ENCODE results near the gene USH1C. TPM values are rescaled to one million over a fixed set of nuclear protein-coding genes. Genes with fewer than 3 reads are reported as not detected.

The USH1C gene
- total RNA-seq, 1 experiment from 2014 or later = not detected

GRCh38 chr11:17526326-17526725 lies 17.9 kb downstream of the USH1C start:
- peak; percentile 17 for DNase-seq (ENCODE audit: low read depth)

- no peak for DNase-seq (ENCODE audit: low read depth)
Observed at GRCh38 chr11:17525570-17525969, 18.6 kb downstream of the USH1C start.

- no peak for DNase-seq (ENCODE audit: low read depth)
Observed at GRCh38 chr11:17524221-17524620, 20.0 kb downstream of the USH1C start.

DNA sequence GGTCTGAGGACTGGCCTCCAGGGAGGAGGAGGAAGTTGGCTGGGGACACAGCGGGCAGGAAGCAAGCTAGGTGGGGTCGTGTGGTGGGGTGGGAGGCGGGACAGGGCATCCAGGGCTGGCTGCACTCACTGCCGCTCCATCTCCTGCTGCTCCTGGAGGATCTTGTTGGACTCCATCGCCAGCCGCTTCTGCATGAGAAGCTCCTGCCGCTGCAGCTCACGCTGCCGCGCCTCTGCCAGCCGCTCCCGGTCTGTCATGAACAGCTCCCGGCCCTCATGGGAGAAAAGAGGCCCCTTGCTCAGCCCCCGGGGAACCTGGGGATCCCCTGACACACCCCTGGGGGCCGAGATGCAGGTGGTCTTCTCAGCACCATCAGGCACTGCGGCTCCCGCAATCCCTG lies 21.6 kb downstream of the USH1C start:
- DNase-seq (ENCODE audit: low read depth) = no peak

- no peak for DNase-seq (ENCODE audit: low read depth)
Observed at GRCh38 chr11:17521106-17521900, 22.9 kb downstream of the USH1C start.

DNA sequence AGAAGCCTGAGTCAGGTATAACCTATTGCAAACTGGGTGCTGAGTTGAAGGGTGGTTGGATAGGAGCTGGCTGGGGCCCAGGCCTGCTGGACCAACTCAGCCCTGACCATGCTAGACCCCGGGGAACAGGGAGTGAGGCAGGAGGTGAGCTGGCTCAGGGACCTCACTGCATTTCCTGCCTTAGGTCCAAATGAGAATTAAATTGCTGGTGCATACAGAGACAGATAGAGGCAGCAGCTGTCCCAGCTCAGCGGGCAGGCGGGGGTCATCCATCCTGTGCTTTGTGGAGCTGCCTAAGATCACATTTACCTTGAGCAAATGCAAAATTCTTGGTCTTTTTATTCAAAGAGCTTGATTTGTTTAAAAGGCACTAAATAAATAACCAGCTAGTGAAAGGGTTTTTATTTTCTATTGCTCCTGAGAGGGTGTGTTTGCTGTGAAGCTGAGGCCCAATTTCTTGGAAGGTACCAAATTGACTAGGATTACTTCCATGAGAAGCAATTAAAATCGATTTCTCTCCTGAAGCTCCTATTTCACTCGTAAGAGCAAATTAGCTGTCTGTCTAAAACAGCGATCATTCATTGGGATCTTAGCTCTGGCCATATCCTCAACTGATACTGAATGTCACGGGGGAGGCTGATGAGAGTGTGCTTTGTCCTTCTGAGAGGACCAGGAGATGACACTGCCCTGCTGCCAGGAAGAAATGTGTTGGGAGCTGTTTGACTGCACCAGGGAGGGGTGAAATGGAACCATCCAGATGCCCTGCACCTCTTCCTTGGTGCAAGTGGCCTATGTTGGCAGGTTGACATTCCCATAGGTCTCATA lies 24.9 kb downstream of the USH1C start:
- DNase-seq (ENCODE audit: low read depth) = no peak

- no peak for DNase-seq (ENCODE audit: low read depth)
Observed at GRCh38 chr11:17518366-17518765, 25.9 kb downstream of the USH1C start.

DNA sequence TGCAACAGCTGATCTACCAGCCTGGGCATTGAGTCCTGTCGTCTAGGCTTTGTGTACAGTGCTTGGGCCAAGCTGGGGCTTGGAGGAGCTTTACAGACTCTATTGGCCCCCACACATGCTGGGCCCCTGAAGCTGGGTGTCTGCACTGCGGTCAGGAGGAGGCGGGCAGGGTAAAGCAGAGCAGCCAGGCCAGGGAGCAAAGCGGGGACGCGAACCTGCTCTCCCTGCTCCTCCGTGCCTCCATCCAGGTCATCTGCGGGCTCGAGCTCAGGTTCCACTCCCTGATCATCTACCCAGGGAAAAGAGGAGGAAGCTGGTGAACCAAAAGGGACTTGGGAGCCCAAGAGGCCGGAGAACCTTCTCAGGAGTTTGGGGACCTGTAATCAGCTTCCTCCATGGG lies 27.0 kb downstream of the USH1C start:
- DNase-seq (ENCODE audit: low read depth) = no peak

- DNase-seq (ENCODE audit: low read depth) = no peak
Observed at GRCh38 chr11:17516551-17517150, 27.6 kb downstream of the USH1C start.

- DNase-seq (ENCODE audit: low read depth) = no peak
Observed at GRCh38 chr11:17515443-17516176, 28.6 kb downstream of the USH1C start.

- no peak for DNase-seq (ENCODE audit: low read depth)
Observed at GRCh38 chr11:17514476-17514875, 29.7 kb downstream of the USH1C start.

- no peak for DNase-seq (ENCODE audit: low read depth)
Observed at GRCh38 chr11:17513853-17514252, 30.4 kb downstream of the USH1C start.

DNA sequence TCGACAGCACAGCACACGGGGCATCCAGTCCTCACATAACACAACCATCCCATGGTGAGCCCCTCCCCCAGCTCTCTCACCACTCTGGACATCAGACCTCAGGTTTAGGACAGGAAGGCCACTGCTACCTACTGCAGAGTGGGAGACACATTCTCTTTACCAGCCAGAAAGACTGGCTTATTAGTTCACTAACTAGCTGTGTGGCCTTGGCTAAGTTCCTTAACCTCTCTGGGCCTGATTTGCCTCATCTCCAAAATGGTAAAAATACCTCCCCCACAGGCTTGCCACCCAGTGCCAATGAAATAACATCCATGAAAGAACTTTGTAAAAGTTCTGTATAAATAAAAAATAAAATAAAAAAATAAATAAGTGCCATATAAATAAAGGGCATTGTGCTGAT lies 32.1 kb downstream of the USH1C start:
- no peak for DNase-seq (ENCODE audit: low read depth)

- DNase-seq (ENCODE audit: low read depth) = no peak
Observed at GRCh38 chr11:17511571-17511970, 32.6 kb downstream of the USH1C start.

DNA sequence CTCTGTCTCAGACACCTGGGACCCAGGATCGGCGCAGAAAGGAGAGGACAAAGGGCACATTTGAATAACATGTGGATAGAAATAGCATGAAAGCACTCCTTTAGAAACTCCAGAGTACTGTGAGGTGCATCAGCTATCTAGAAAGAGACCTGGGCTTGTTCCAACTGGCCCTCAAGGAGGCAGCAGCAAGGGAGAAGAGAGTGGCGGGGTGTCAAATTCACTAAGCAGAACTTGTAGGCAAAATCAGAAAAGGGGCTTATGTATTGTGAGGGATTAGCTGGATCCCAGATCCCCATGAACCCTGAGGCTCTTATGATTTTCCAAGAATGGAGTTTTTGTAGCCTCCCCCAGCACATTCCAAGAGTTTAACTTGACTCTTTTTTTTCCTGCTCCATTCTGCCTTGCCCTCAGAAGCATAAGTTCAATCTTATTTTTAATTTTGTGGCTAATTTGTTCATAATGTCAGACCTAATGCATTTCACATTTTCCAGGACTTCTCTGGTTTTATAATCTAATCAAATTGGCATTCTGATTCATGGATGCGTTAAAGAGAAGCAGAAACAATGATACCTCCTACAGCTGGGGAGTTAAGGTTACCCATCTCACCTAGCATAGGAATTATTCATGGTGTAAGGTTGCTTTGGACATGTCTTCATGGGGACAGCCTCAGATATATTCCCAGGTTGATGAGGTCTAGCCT lies 33.6 kb downstream of the USH1C start:
- DNase-seq (ENCODE audit: low read depth) = no peak

DNA sequence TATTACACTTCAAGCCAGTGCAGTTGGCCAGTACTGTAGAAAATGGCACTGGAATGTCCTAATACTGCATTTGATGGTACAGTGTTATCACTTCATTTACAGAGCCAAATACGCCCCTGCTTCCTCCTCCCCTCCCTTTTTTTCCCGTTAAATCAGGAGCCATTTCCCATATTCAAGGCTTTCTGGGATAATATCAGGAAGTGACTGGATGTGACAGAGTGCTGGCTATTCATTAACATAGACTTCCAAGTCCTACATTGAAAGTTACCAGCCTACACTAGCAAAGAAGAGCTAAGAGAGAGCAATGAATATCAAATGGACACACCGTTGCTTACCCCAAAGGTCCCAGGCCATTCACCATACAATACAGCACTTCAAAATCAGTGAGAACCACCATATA lies 35.4 kb downstream of the USH1C start:
- DNase-seq (ENCODE audit: low read depth) = no peak

DNA sequence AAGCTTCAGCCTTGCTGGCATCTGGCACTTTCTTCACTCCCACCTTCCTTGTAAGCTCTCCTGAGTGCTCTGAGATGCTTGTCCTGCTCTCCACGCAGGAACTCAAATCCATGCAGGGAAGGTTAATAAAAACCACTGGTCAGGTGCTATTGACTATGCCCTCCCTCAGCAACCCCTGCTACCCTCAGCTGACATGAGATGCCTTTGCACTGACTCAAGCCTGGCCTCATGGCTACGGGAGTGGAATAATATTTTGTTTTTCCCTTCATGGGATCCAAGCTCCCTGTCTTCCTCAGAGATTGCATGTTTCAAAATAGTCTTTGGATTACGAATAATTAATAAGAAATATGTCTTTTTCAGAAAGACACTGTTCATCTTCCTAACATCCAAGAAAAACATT lies 35.9 kb downstream of the USH1C start:
- DNase-seq (ENCODE audit: low read depth) = no peak

DNA sequence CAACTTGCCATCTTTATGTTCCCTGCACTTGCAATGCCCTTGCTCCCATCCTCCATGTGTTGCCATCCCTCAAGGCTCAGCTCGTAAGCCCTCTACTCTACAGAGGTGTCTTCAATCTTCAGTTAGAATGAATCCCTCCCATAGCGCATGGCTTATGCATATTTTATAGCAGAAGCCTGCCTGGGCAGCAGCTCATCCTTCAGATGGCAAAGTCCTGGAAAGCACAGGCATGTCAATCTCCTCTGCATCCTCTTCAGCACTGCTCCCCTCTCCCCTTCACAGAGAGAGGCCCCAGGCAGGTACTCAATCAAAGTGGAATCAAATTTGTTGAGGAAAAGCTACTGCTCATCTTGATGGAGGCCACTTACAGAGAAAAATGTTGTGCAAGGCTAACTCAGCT lies 36.4 kb downstream of the USH1C start:
- no peak for DNase-seq (ENCODE audit: low read depth)

DNA sequence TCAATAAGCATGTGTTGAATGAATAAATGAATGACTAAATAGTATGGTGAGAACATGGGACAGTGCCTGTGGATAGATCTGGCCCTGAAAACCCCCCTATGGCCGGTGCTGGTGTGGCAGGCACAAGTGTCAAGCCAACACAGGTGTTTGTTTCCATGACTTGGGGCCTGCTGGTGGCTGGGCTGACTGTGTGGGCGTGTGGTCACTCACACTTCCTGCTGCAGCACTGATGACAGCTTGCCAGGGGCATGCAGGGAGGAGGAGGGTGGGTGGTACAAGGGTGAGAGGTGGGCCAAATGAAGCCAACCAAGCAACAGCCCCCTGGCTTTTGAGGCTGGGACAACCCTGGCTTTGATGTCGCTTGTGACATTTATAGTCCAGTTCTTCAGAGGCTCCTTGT lies 37.3 kb downstream of the USH1C start:
- no peak for DNase-seq (ENCODE audit: low read depth)

- DNase-seq (ENCODE audit: low read depth) = no peak
Observed at GRCh38 chr11:17506314-17506713, 37.9 kb downstream of the USH1C start.

- no peak for DNase-seq (ENCODE audit: low read depth)
Observed at GRCh38 chr11:17505146-17505545, 39.1 kb downstream of the USH1C start.

Data from RPMI7951 (cell line).